GM20431 (cell line): ENCODE measurements around the gene ATP5MC3.

Source experiments
- in situ Hi-C: fragments of 300-500 bp; cut with MseI, MboI; formaldehyde crosslinking; loops from one replicate; pipeline ENCODE4 v1.15.0; 2020; ENCODE audit warnings: low sequenced_read_pairs; ENCODE audit not compliant: unreplicated experiment

The ATP5MC3 gene

GRCh38 chr2:175169191-175169590, 12.3 kb downstream of the ATP5MC3 start:
- in situ Hi-C loops: no loop called here

- in situ Hi-C loops: no loop called here
These were observed 13.0 kb downstream of the ATP5MC3 start for GRCh38 chr2:175168564-175168945.

GRCh38 chr2:175167792-175168563, 13.5 kb downstream of the ATP5MC3 start, which contains the start of gene ATF2:
Gene ATF2 (minus strand): TSS chr2:175168203. CDS start chr2:175136443, 31,760 bp downstream.
- in situ Hi-C loops: no loop called here

- in situ Hi-C loops: no loop called here
These were observed 14.3 kb downstream of the ATP5MC3 start for GRCh38 chr2:175167076-175167791.

- in situ Hi-C loops: no loop called here
These were observed 15.2 kb downstream of the ATP5MC3 start for GRCh38 chr2:175166216-175166824.

GRCh38 chr2:175164235-175164634, 17.3 kb downstream of the ATP5MC3 start:
- in situ Hi-C loops: no loop called here

- in situ Hi-C loops: no loop called here
These were observed 22.6 kb downstream of the ATP5MC3 start for GRCh38 chr2:175158894-175159293.

- in situ Hi-C loops: no loop called here
These were observed 25.0 kb downstream of the ATP5MC3 start for GRCh38 chr2:175156534-175156933.

GRCh38 chr2:175154661-175155082, 26.8 kb downstream of the ATP5MC3 start:
- in situ Hi-C loops: no loop called here

- in situ Hi-C loops: no loop called here
These were observed 29.3 kb downstream of the ATP5MC3 start for GRCh38 chr2:175152242-175152641.

GRCh38 chr2:175151791-175152190, 29.7 kb downstream of the ATP5MC3 start:
- in situ Hi-C loops: no loop called here

GRCh38 chr2:175147186-175147585, 34.3 kb downstream of the ATP5MC3 start:
- in situ Hi-C loops: no loop called here

GRCh38 chr2:175143678-175144077, 37.8 kb downstream of the ATP5MC3 start:
- in situ Hi-C loops: no loop called here

GRCh38 chr2:175143191-175143590, 38.3 kb downstream of the ATP5MC3 start:
- in situ Hi-C loops: no loop called here

- in situ Hi-C loops: no loop called here
These were observed 41.2 kb downstream of the ATP5MC3 start for GRCh38 chr2:175140332-175140731.

GRCh38 chr2:175137793-175138192, 43.7 kb downstream of the ATP5MC3 start:
- in situ Hi-C loops: no loop called here

- in situ Hi-C loops: no loop called here
These were observed 44.9 kb downstream of the ATP5MC3 start for GRCh38 chr2:175136334-175137215.

GRCh38 chr2:175135862-175136261, 45.6 kb downstream of the ATP5MC3 start:
- in situ Hi-C loops: no loop called here

- in situ Hi-C loops: no loop called here
These were observed 46.3 kb downstream of the ATP5MC3 start for GRCh38 chr2:175135177-175135576.

GRCh38 chr2:175131252-175131651, 50.3 kb downstream of the ATP5MC3 start:
- in situ Hi-C loops: no loop called here
